AG09319 (cell line): Measurements from ENCODE around the gene MCUR1.
"Not testable (repeated sequence)": the region's sequence is repeated elsewhere in the genome, so short reads cannot be mapped to it uniquely, and the experiment has no call there.

Source experiments
- DNase-seq: peaks from one replicate; pipeline ENCODE4 v3.0.0-alpha.2; 2010; ENCODE audit warnings: low read depth; ENCODE audit errors: extremely low read depth
- CTCF ChIP-seq: IDR thresholded peaks from 2 replicates; pipeline ENCODE4 v1.5.1; 2011; ENCODE audit warnings: low read depth, mild to moderate bottlenecking, inconsistent platforms, low read length, moderate library complexity

Gene MCUR1

GRCh38 chr6:13814176-13814937 is at the start of gene MCUR1:
Gene MCUR1 (minus strand): TSS chr6:13814557. CDS start chr6:13814429, 128 bp downstream.
- peak; percentile 36 for DNase-seq
- TF ChIP-seq CTCF: peak; percentile 9

- no peak for TF ChIP-seq CTCF
- no peak for DNase-seq
These were observed 49.4 kb upstream of the MCUR1 start for GRCh38 chr6:13863699-13864155.

GRCh38 chr6:13860556-13861185 is 46.3 kb upstream of the MCUR1 start:
- not testable (repeated sequence) for DNase-seq

GRCh38 chr6:13859871-13860555 is 45.7 kb upstream of the MCUR1 start:
- no peak for DNase-seq
- no peak for TF ChIP-seq CTCF

GRCh38 chr6:13854716-13855250 is 40.4 kb upstream of the MCUR1 start:
- no peak for DNase-seq
- TF ChIP-seq CTCF: no peak

- TF ChIP-seq CTCF: no peak
- no peak for DNase-seq
These were observed 39.5 kb upstream of the MCUR1 start for GRCh38 chr6:13853871-13854270.

GRCh38 chr6:13851803-13852202 is 37.4 kb upstream of the MCUR1 start:
- TF ChIP-seq CTCF: no peak
- no peak for DNase-seq
